ENCODE results near the gene PCSK1. TPM values are rescaled to one million over a fixed set of nuclear protein-coding genes. Genes with fewer than 3 reads are reported as not detected.

The PCSK1 gene
- total and polyA plus RNA-seq, 2 experiments from 2014 or later, result 0.08 to 0.90 TPM

GRCh38 chr5:96439477-96440184, 6.6 kb upstream of the PCSK1 start:
- DNase-seq (ENCODE audit: low spot score), result no peak
- TF ChIP-seq EZH2 (IDR thresholded peaks at IDR 0.05; ENCODE audit: borderline replicate concordance), result no peak
- no peak for TF ChIP-seq EZH2phosphoT487 (IDR thresholded peaks at IDR 0.05; ENCODE audit: low read depth, severe bottlenecking, unreplicated experiment)
- no peak for TF ChIP-seq CTCF (IDR thresholded peaks at IDR 0.05; ENCODE audit: poor library complexity)
- Histone ChIP-seq H3K36me3 (replicated peaks; ENCODE audit: insufficient read depth, low read depth) (no peaks in the 10 kb centered on the region), H3K79me2 (no peaks in the 10 kb centered on the region), H3K9me2 (replicated peaks; ENCODE audit: insufficient read depth) (no peaks in the 10 kb centered on the region), H3K27ac (no peak overlapping the region), H2AFZ (no peak overlapping the region), H3K4me2 (no peak overlapping the region), H4K20me1 (ENCODE audit: insufficient read depth, poor library complexity, severe bottlenecking) (no peaks in the 10 kb centered on the region), H3K4me3 (no peak overlapping the region), H3K27me3 (peaks cover 30% of the 10 kb centered on the region), H3K4me1 (ENCODE audit: insufficient read depth) (no peaks in the 10 kb centered on the region), H3K9me3 (ENCODE audit: low read depth) (no peaks in the 10 kb centered on the region)
- 73% methylated on average over 3 of the region's 3 CpGs for WGBS (ENCODE audit: low lambda C conversion rate, missing lambda C conversion rate)

- Histone ChIP-seq H3K4me2 (peak overlapping the region; percentile 4), H3K4me3 (no peak overlapping the region), H3K27ac (no peak overlapping the region)
Measured at GRCh38 chr5:96434201-96434645, 1.2 kb upstream of the PCSK1 start.

GRCh38 chr5:96432216-96433065, 607 bp downstream of the PCSK1 start:
- H3K27ac ChIP-seq, result no peak overlapping the region
- no peak overlapping the region for H3K4me2 ChIP-seq
- no peaks in the 10 kb centered on the region for H3K9me2 ChIP-seq (replicated peaks; ENCODE audit: insufficient read depth)
- H4K20me1 ChIP-seq (ENCODE audit: insufficient read depth, poor library complexity, severe bottlenecking), result no peaks in the 10 kb centered on the region
- peak; percentile 6 for DNase-seq (ENCODE audit: low spot score)
- WGBS (ENCODE audit: low lambda C conversion rate, missing lambda C conversion rate), result 2% methylated on average over 41 of the region's 41 CpGs
- H3K4me1 ChIP-seq (ENCODE audit: insufficient read depth), result no peaks in the 10 kb centered on the region
- no peak for TF ChIP-seq CTCF (IDR thresholded peaks at IDR 0.05; ENCODE audit: poor library complexity)
- TF ChIP-seq EZH2phosphoT487 (IDR thresholded peaks at IDR 0.05; ENCODE audit: low read depth, severe bottlenecking, unreplicated experiment), result no peak
- no peak for TF ChIP-seq EZH2 (IDR thresholded peaks at IDR 0.05; ENCODE audit: borderline replicate concordance)
- no peaks in the 10 kb centered on the region for H3K9me3 ChIP-seq (ENCODE audit: low read depth)
- no peak overlapping the region for H3K4me3 ChIP-seq
- peaks cover 77% of the 10 kb centered on the region for H3K27me3 ChIP-seq
- H2AFZ ChIP-seq, result no peak overlapping the region
- no peaks in the 10 kb centered on the region for H3K36me3 ChIP-seq (replicated peaks; ENCODE audit: insufficient read depth, low read depth)
- H3K79me2 ChIP-seq, result no peaks in the 10 kb centered on the region

More at GRCh38 chr5:96434201-96434645, 1.2 kb upstream of the PCSK1 start:
- Histone ChIP-seq H3K27me3 (peaks cover 76% of the 10 kb centered on the region), H4K20me1 (ENCODE audit: insufficient read depth, poor library complexity, severe bottlenecking) (no peaks in the 10 kb centered on the region), H3K9me3 (ENCODE audit: low read depth) (no peaks in the 10 kb centered on the region), H3K9me2 (replicated peaks; ENCODE audit: insufficient read depth) (no peaks in the 10 kb centered on the region), H2AFZ (no peak overlapping the region), H3K36me3 (replicated peaks; ENCODE audit: insufficient read depth, low read depth) (no peaks in the 10 kb centered on the region), H3K79me2 (no peaks in the 10 kb centered on the region), H3K4me1 (ENCODE audit: insufficient read depth) (no peaks in the 10 kb centered on the region)
- TF ChIP-seq CTCF (IDR thresholded peaks at IDR 0.05; ENCODE audit: poor library complexity) (no peak), EZH2phosphoT487 (IDR thresholded peaks at IDR 0.05; ENCODE audit: low read depth, severe bottlenecking, unreplicated experiment) (no peak), EZH2 (IDR thresholded peaks at IDR 0.05; ENCODE audit: borderline replicate concordance) (no peak)
- DNase-seq (ENCODE audit: low spot score), result peak; percentile 86
- 2% methylated on average over 11 of the region's 11 CpGs for WGBS (ENCODE audit: low lambda C conversion rate, missing lambda C conversion rate)
